Pancreas (tissue), 10 donors: ENCODE results near the gene CLDN34. TPM values are rescaled to one million over a fixed set of nuclear protein-coding genes. Genes with fewer than 3 reads are reported as not detected.

ENCODE experiments used
- ATAC-seq, 4 donors: fragments of 200-7000 bp; cut with Tn5 transposase; one replicate each; pipeline versions ENCODE4 v1.8.0 to v1.9.1; 2020; ENCODE audit warnings: mild to moderate bottlenecking in 4 of 4, moderate library complexity in 4 of 4
- DNase-seq, 6 donors: peaks; one replicate each; pipeline ENCODE4 v3.0.0-alpha.2; 2020
- FAIRE-seq: peaks from 2 replicates; lab custom pipeline; 2012; peaks lifted over from hg19 to GRCh38; lab: Jason Lieb, UNC
- H3K27ac ChIP-seq, 4 donors: fragments of 200-600 bp; sonication (generic); 1 replicate in 3 of 4; 2 replicates in 1 of 4; pipeline versions ENCODE4 v1.5.0 to v1.8.0; 2020
- H3K27me3 ChIP-seq, 4 donors: fragments of 200-600 bp; one replicate each; pipeline ENCODE4 v1.8.0; 2021
- H3K36me3 ChIP-seq, 3 donors: fragments of 200-600 bp; sonication (generic) in 1 of 3; one replicate each; pipeline versions ENCODE4 v1.5.0 to v1.8.0; 2020 to 2021
- H3K4me1 ChIP-seq, 3 donors: fragments of 200-600 bp; one replicate each; pipeline ENCODE4 v1.8.0; 2021
- H3K4me3 ChIP-seq, 4 donors: fragments of 200-600 bp; sonication (generic) in 2 of 4; one replicate each; pipeline versions ENCODE4 v1.5.0 to v1.8.0; 2020 to 2021
- H3K9me3 ChIP-seq, 4 donors: fragments of 200-600 bp; one replicate each; pipeline ENCODE4 v1.8.0; 2021
- WGBS, 2 donors: extraction: QIAGEN DNeasy Blood & Tissue Kit; methylation state at CpG; one replicate each; pipeline ENCODE4 v1.1.7; 2013; 5-methylcytosine and 5-hydroxymethylcytosine counted together
- intact Hi-C, 3 donors: fragments of 100-400 bp; cut with DNase I; formaldehyde crosslinking; loops; one replicate each; pipeline versions ENCODE4 v1.11.1 to v1.14.2; 2022
- polyA plus RNA-seq, 2 donors: library from polyadenylated mRNA; stranded (reverse); fragments of 200-250 nt; gene quantifications; one replicate each; pipeline ENCODE4 v1.2.3, GENCODE V29; 2013
- total RNA-seq, 6 donors: library from RNA; stranded (reverse); fragmentation: NEBNext Ultra II Directional in 4 of 6; extraction: Animal tissue kit (Norgen Biotek cat#: 25700) in 4 of 6; gene quantifications; one replicate each; pipeline versions ENCODE4 v1.2.1 to v1.2.4, GENCODE V29; 2021 to 2023
- TF ChIP-seq, protein P1 (sequence below), 4 donors: fragments of 200-600 bp; sonication (generic) in 3 of 4; IDR thresholded peaks; one replicate each; pipeline versions ENCODE4 v1.5.0 to v1.8.0; 2021; ENCODE audit warnings: antibody characterized with exemption in 4 of 4
- donor health status: healthy with polysubstance abuse.
- donor health status: DM: no; HTN: no; CAD: no; lungs with moderate emphysema.
- donor health status: DM: no; HTN: no; CAD: no.
- donor health status: control.
- donor health status: control.
- donor health status: Bipolar disorder and iron deficiency.
- donor health status: DM: yes; HTN: yes; CAD: no.
- donor health status: DM: no; HTN: no; CAD: no.
- donor health status: DM: no; HTN: no; CAD: no.
- donor health status: DM: yes; HTN: yes; CAD: no.

The CLDN34 gene
- total and polyA plus RNA-seq, 8 donors = 0.19 to 0.40 (median 0.29) TPM; not detected in 1

DNA sequence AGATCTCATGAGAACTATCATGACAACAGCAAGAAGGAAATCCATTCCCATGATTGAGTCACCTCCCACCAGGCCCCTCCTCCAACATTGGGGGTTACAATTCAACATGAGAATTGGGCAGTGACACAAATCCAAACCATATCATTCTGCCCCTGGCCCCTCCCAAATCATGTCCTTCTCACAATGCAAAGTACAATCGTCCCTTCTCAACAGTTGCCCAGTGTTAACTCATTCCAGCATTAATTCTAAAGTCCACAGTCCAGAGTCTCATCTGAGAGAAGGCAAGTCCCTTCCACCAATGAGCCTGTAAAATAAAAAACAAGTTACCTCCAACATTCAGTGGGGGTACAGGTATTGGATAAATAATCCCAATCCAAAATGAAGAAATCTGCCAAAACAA lies 14.9 kb upstream of the CLDN34 start:
- FAIRE-seq (no peak), DNase-seq (no peak), ATAC-seq (no peak)
- WGBS, 2 donors = 39 to 52% methylated on average over 1 of the region's 1 CpG
- no peaks in the 10 kb centered on the region for H3K4me1 ChIP-seq
- H3K36me3 ChIP-seq = no peaks in the 10 kb centered on the region
- TF ChIP-seq, protein P1, sequence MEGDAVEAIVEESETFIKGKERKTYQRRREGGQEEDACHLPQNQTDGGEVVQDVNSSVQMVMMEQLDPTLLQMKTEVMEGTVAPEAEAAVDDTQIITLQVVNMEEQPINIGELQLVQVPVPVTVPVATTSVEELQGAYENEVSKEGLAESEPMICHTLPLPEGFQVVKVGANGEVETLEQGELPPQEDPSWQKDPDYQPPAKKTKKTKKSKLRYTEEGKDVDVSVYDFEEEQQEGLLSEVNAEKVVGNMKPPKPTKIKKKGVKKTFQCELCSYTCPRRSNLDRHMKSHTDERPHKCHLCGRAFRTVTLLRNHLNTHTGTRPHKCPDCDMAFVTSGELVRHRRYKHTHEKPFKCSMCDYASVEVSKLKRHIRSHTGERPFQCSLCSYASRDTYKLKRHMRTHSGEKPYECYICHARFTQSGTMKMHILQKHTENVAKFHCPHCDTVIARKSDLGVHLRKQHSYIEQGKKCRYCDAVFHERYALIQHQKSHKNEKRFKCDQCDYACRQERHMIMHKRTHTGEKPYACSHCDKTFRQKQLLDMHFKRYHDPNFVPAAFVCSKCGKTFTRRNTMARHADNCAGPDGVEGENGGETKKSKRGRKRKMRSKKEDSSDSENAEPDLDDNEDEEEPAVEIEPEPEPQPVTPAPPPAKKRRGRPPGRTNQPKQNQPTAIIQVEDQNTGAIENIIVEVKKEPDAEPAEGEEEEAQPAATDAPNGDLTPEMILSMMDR (IDR thresholded peaks at IDR 0.05) = no peak
- H3K9me3 ChIP-seq = no peaks in the 10 kb centered on the region
- intact Hi-C loops = no loop called here
- H3K27ac ChIP-seq = no peak overlapping the region
- H3K27me3 ChIP-seq = no peaks in the 10 kb centered on the region
- H3K4me3 ChIP-seq = no peak overlapping the region

DNA sequence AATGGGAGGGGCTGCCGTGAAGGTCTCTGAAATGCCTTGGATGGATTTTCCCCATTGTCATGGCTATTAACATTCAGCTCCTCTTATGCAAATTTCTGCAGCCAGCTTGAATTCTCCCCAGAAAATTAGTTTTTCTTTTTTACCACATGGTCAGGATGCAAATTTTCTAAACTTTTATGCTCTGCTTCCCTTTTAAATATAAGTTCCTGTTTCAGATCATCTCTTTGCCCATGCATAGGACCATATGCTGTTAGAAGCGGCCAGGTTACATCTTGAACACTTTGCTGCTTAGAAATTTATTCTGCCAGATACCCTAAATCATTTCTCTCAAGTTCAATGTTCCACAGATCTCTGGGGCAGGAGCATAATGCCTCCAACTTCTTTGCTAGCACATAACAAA lies 13.8 kb upstream of the CLDN34 start:
- no peaks in the 10 kb centered on the region for H3K27me3 ChIP-seq
- H3K4me3 ChIP-seq = no peak overlapping the region
- 93 to 97% methylated on average over 2 of the region's 2 CpGs for WGBS, 2 donors
- TF ChIP-seq, protein P1 (IDR thresholded peaks at IDR 0.05) = no peak
- H3K4me1 ChIP-seq = no peaks in the 10 kb centered on the region
- H3K27ac ChIP-seq = no peak overlapping the region
- no peaks in the 10 kb centered on the region for H3K9me3 ChIP-seq
- no peaks in the 10 kb centered on the region for H3K36me3 ChIP-seq
- ATAC-seq (no peak), DNase-seq (no peak), FAIRE-seq (no peak)
- intact Hi-C loops = no loop called here

DNA sequence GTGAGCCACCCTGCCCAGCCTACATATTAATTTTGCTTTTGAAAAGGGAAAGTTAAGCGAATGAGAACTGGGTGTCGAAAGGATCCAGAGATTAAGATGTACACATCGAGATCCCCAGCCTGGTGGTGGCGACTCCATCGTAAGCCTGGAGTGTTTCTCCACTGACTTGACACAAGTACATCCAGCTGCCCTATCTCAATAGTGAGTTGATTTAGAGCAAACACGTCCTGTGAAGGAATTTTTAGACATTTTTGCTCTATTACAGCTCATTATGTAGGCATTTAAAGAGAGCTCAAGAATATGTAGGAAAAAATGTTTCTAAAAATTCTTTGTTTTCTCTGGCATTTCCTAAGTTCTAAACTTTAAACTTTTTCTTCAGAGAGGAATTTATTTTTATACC lies 11.7 kb upstream of the CLDN34 start:
- TF ChIP-seq, protein P1 (IDR thresholded peaks at IDR 0.05) = no peak
- FAIRE-seq = no peak
- DNase-seq = no peak
- intact Hi-C loops = no loop called here
- Histone ChIP-seq H3K9me3 (no peaks in the 10 kb centered on the region), H3K36me3 (no peaks in the 10 kb centered on the region), H3K27ac (no peak overlapping the region), H3K27me3 (no peaks in the 10 kb centered on the region), H3K4me1 (no peaks in the 10 kb centered on the region), H3K4me3 (no peak overlapping the region)
- WGBS, 2 donors = 73 to 92% methylated on average over 6 of the region's 6 CpGs
- ATAC-seq = no peak

DNA sequence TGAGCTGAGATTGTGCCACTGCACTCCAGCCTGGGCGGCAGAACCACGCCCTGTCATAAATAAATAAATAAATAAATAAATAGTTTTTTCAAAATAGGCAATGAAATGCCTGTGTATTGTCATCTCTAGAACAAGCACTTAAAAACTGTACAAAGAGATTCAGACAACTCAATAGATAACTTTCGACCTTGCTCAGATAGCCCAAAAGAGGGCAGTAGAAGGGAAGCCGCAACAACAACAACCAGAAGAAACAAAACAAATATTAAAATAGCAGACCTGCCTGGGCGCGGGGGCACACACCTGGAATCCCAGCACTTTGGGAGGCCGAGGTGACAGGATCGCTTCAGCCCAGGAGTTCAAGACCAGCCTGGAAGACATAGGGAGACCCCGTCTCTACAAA lies 9.4 kb upstream of the CLDN34 start:
- no peak overlapping the region for H3K27ac ChIP-seq
- H3K36me3 ChIP-seq = no peaks in the 10 kb centered on the region
- no peak for ATAC-seq
- no peaks in the 10 kb centered on the region for H3K27me3 ChIP-seq
- TF ChIP-seq, protein P1 (IDR thresholded peaks at IDR 0.05) = no peak
- no peaks in the 10 kb centered on the region for H3K4me1 ChIP-seq
- no peak for FAIRE-seq
- no peak overlapping the region for H3K4me3 ChIP-seq
- H3K9me3 ChIP-seq = no peaks in the 10 kb centered on the region
- intact Hi-C loops = no loop called here
- DNase-seq = no peak
- 83 to 84% methylated on average over 9 of the region's 9 CpGs for WGBS, 2 donors

DNA sequence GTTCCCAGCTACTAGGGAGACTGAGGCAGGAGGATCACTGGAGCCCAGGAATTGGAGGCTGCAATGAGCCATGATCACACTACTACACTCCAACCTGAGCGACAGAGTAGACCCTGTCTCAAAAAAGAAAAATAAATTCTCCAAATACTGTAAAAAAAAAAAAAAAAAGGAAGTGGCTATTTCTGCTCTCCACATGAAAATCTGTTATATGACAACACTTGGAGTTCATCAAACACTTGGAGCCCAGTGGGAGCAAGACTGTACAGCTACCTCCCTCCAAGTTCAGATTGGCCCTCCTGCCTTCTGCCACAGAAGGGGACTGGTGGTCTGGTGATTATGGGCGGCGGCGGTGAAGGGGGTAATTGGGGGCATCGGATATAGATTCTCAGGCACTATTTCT lies 9.0 kb upstream of the CLDN34 start:
- TF ChIP-seq, protein P1 (IDR thresholded peaks at IDR 0.05) = no peak
- no peak overlapping the region for H3K4me3 ChIP-seq
- no peaks in the 10 kb centered on the region for H3K36me3 ChIP-seq
- intact Hi-C loops = no loop called here
- ATAC-seq (no peak), FAIRE-seq (no peak), DNase-seq (no peak)
- H3K27me3 ChIP-seq = no peaks in the 10 kb centered on the region
- 80 to 93% methylated on average over 5 of the region's 5 CpGs for WGBS, 2 donors
- H3K4me1 ChIP-seq = no peaks in the 10 kb centered on the region
- no peak overlapping the region for H3K27ac ChIP-seq
- H3K9me3 ChIP-seq = no peaks in the 10 kb centered on the region
